ENCODE data around the gene AMDHD2. TPM values are rescaled to one million over a fixed set of nuclear protein-coding genes. Genes with fewer than 3 reads are reported as not detected.

AMDHD2 gene
- total RNA-seq, 4 donors from 2014 or later: 30.2 to 115 (median 52.4) TPM

DNA sequence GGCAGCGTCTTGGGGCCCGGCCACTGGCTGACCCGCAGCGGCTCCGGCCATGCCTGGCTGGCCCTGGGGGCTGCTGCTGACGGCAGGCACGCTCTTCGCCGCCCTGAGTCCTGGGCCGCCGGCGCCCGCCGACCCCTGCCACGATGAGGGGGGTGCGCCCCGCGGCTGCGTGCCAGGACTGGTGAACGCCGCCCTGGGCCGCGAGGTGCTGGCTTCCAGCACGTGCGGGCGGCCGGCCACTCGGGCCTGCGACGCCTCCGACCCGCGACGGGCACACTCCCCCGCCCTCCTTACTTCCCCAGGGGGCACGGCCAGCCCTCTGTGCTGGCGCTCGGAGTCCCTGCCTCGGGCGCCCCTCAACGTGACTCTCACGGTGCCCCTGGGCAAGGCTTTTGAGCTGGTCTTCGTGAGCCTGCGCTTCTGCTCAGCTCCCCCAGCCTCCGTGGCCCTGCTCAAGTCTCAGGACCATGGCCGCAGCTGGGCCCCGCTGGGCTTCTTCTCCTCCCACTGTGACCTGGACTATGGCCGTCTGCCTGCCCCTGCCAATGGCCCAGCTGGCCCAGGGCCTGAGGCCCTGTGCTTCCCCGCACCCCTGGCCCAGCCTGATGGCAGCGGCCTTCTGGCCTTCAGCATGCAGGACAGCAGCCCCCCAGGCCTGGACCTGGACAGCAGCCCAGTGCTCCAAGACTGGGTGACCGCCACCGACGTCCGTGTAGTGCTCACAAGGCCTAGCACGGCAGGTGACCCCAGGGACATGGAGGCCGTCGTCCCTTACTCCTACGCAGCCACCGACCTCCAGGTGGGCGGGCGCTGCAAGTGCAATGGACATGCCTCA, 48.3 kb upstream of the AMDHD2 start:
- peaks cover 17 to 62% (median 53%) of the 10 kb centered on the region in 4 donors for H3K4me1 ChIP-seq
- 53% methylated on average over 27 of the region's 61 CpGs; no CpG with 5 or more reads in 1 of the 2 donors for WGBS, 2 donors (ENCODE audit: low coverage in 1 of 2)
- H3K27me3 ChIP-seq: peaks cover 66% of the 10 kb centered on the region
- in situ Hi-C loops (cut with MboI; ENCODE audit: low pct_ligation_motif_present in 1 of 4, low pct_unique_long_range_greater_than_20kb in 1 of 4, low sequenced_read_pairs in 3 of 4) (no loop called here), intact Hi-C loops (cut with DNase I; ENCODE audit: low total_unique reads) (no loop called here)
- H3K9me3 ChIP-seq: no peaks in the 10 kb centered on the region
- TF ChIP-seq CTCF (IDR thresholded peaks at IDR 0.05) (no peak), POLR2A (IDR thresholded peaks at IDR 0.05) (no peak), POLR2AphosphoS5 (IDR thresholded peaks at IDR 0.05) (no peak), EP300 (IDR thresholded peaks at IDR 0.05; ENCODE audit: low read depth) (no peak)
- peak overlapping the region in 2 of 4 donors; percentile 21 to 22 for H3K4me3 ChIP-seq
- no peak for DNase-seq
- H3K36me3 ChIP-seq: no peaks in the 10 kb centered on the region
- H3K27ac ChIP-seq: no peak overlapping the region

DNA sequence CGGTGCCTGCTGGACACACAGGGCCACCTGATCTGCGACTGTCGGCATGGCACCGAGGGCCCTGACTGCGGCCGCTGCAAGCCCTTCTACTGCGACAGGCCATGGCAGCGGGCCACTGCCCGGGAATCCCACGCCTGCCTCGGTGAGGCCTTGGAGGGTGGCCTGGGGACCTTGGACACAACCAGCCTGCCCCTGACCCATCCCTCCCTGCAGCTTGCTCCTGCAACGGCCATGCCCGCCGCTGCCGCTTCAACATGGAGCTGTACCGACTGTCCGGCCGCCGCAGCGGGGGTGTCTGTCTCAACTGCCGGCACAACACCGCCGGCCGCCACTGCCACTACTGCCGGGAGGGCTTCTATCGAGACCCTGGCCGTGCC, 47.7 kb upstream of the AMDHD2 start:
- no peak overlapping the region for H3K4me3 ChIP-seq
- no peak for TF ChIP-seq CTCF (IDR thresholded peaks at IDR 0.05)
- TF ChIP-seq POLR2AphosphoS5 (IDR thresholded peaks at IDR 0.05): no peak
- TF ChIP-seq EP300 (IDR thresholded peaks at IDR 0.05; ENCODE audit: low read depth): no peak
- no peak for TF ChIP-seq POLR2A (IDR thresholded peaks at IDR 0.05)
- no peak for DNase-seq
- H3K4me1 ChIP-seq: peaks cover 17 to 59% (median 51%) of the 10 kb centered on the region in 4 donors
- peaks cover 62% of the 10 kb centered on the region for H3K27me3 ChIP-seq
- 96 to 100% methylated on average over 2 to 13 of the region's 27 CpGs for WGBS, 2 donors (ENCODE audit: low coverage in 1 of 2)
- intact Hi-C loops (cut with DNase I; ENCODE audit: low total_unique reads) (no loop called here), in situ Hi-C loops (cut with MboI; ENCODE audit: low pct_ligation_motif_present in 1 of 4, low pct_unique_long_range_greater_than_20kb in 1 of 4, low sequenced_read_pairs in 3 of 4) (no loop called here)
- no peaks in the 10 kb centered on the region for H3K36me3 ChIP-seq
- H3K27ac ChIP-seq: no peak overlapping the region
- no peaks in the 10 kb centered on the region for H3K9me3 ChIP-seq

GRCh38 chr16:2472885-2473445, 47.2 kb upstream of the AMDHD2 start:
- WGBS, 2 donors (ENCODE audit: low coverage in 1 of 2): 60% methylated on average over 10 of the region's 14 CpGs; no CpG with 5 or more reads in 1 of the 2 donors
- in situ Hi-C loops (cut with MboI; ENCODE audit: low pct_ligation_motif_present in 1 of 4, low pct_unique_long_range_greater_than_20kb in 1 of 4, low sequenced_read_pairs in 3 of 4) (no loop called here), intact Hi-C loops (cut with DNase I; ENCODE audit: low total_unique reads) (no loop called here)
- peaks cover 57% of the 10 kb centered on the region for H3K27me3 ChIP-seq
- no peaks in the 10 kb centered on the region for H3K9me3 ChIP-seq
- TF ChIP-seq POLR2A (IDR thresholded peaks at IDR 0.05): no peak
- TF ChIP-seq CTCF (IDR thresholded peaks at IDR 0.05): no peak
- no peak for TF ChIP-seq EP300 (IDR thresholded peaks at IDR 0.05; ENCODE audit: low read depth)
- H3K36me3 ChIP-seq: no peaks in the 10 kb centered on the region
- peaks cover 17 to 55% (median 47%) of the 10 kb centered on the region in 4 donors for H3K4me1 ChIP-seq
- H3K27ac ChIP-seq: no peak overlapping the region
- no peak overlapping the region for H3K4me3 ChIP-seq
- no peak for DNase-seq

DNA sequence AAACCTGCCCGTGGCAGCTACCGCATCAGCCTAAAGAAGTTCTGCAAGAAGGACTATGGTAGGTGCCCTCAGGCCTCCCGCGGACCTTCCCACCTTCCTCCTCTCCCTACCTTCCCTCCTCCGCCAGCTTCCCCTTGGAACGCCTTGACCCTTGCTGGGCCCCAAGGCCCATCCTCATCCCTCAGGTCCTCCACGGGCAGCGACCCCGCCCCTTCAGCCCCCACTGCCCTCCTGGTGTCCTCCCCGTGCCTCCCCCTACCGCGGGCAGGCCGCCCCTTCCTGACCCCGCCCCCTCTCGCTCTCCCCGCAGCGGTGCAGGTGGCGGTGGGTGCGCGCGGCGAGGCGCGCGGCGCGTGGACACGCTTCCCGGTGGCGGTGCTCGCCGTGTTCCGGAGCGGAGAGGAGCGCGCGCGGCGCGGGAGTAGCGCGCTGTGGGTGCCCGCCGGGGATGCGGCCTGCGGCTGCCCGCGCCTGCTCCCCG, 46.7 kb upstream of the AMDHD2 start:
- intact Hi-C loops (cut with DNase I; ENCODE audit: low total_unique reads) (no loop called here), in situ Hi-C loops (cut with MboI; ENCODE audit: low pct_ligation_motif_present in 1 of 4, low pct_unique_long_range_greater_than_20kb in 1 of 4, low sequenced_read_pairs in 3 of 4) (no loop called here)
- H3K36me3 ChIP-seq: no peaks in the 10 kb centered on the region
- no peak for DNase-seq
- 9 to 27% methylated on average over 3 to 17 of the region's 49 CpGs for WGBS, 2 donors (ENCODE audit: low coverage in 1 of 2)
- TF ChIP-seq CTCF (IDR thresholded peaks at IDR 0.05): no peak
- peaks cover 17 to 49% (median 42%) of the 10 kb centered on the region in 4 donors for H3K4me1 ChIP-seq
- H3K27me3 ChIP-seq: peaks cover 52% of the 10 kb centered on the region
- H3K9me3 ChIP-seq: no peaks in the 10 kb centered on the region
- H3K27ac ChIP-seq: no peak overlapping the region
- peak overlapping the region in 3 of 4 donors; percentile 65 to 90 (median 69) for H3K4me3 ChIP-seq
